Suprapubic skin (tissue), 4 donors: Measurements from ENCODE around the gene PCNT. TPM values are rescaled to one million over a fixed set of nuclear protein-coding genes. Genes with fewer than 3 reads are reported as not detected.

Source experiments
- DNase-seq, 2 donors: peaks; one replicate each; pipeline ENCODE4 v3.0.0-alpha.2; 2019; ENCODE audit warnings: low spot score in 2 of 2
- H3K27ac ChIP-seq: fragments of 200-600 bp; sonication (generic); one replicate; pipeline ENCODE4 v1.5.1; 2019
- H3K27me3 ChIP-seq: fragments of 200-600 bp; sonication (generic); one replicate; pipeline ENCODE4 v1.5.1; 2019
- H3K36me3 ChIP-seq: fragments of 200-600 bp; sonication (generic); one replicate; pipeline ENCODE4 v1.5.1; 2019
- H3K4me1 ChIP-seq: fragments of 200-600 bp; sonication (generic); one replicate; pipeline ENCODE4 v1.5.1; 2019
- H3K4me3 ChIP-seq: fragments of 200-600 bp; sonication (generic); one replicate; pipeline ENCODE4 v1.5.1; 2019; ENCODE audit warnings: mild to moderate bottlenecking
- H3K9me3 ChIP-seq: fragments of 200-600 bp; sonication (generic); one replicate; pipeline ENCODE4 v1.5.1; 2019
- CTCF ChIP-seq, 2 donors: fragments of 200-600 bp in 1 of 2; fragments of 450-650 bp in 1 of 2; sonication (generic) in 1 of 2; IDR thresholded peaks; one replicate each; pipeline ENCODE4 v1.5.1; 2016 to 2019; ENCODE audit warnings: antibody characterized with exemption in 2 of 2, mild to moderate bottlenecking in 1 of 2, moderate library complexity in 1 of 2
- EP300 ChIP-seq: sonication (generic); formaldehyde crosslinking; IDR thresholded peaks from one replicate; pipeline ENCODE4 v1.6.1; 2017; ENCODE audit warnings: antibody characterized with exemption
- POLR2A ChIP-seq, 2 donors: fragments of 450-650 bp; IDR thresholded peaks; one replicate each; pipeline ENCODE4 v1.6.1; 2017; ENCODE audit warnings: antibody characterized with exemption in 2 of 2, mild to moderate bottlenecking in 2 of 2, moderate library complexity in 2 of 2
- POLR2AphosphoS5 ChIP-seq, 3 donors: sonication (generic); formaldehyde crosslinking; IDR thresholded peaks; one replicate each; pipeline ENCODE4 v1.6.1; 2017; ENCODE audit warnings: antibody characterized with exemption in 3 of 3
- whole genome bisulfite sequencing: methylation state at CpG from one replicate; pipeline ENCODE4 v1.1.5; 2018; 5-methylcytosine and 5-hydroxymethylcytosine counted together
- total RNA-seq, 4 donors: library from RNA; depleted of rRNA; stranded (reverse); fragments of >200 nt; gene quantifications; one replicate each; pipeline ENCODE4 v1.1.0, GENCODE V29; 2016

PCNT gene
- total RNA-seq, 4 donors from 2014 or later, result 27.4 to 65.2 (median 47.0) TPM

GRCh38 chr21:46406001-46406400, 82.0 kb downstream of the PCNT start:
- H3K4me3 ChIP-seq, result no peak overlapping the region
- no peak overlapping the region for H3K27ac ChIP-seq
- no peak for DNase-seq
- H3K9me3 ChIP-seq, result no peaks in the 10 kb centered on the region
- TF ChIP-seq CTCF (IDR thresholded peaks at IDR 0.05) (no peak), POLR2AphosphoS5 (IDR thresholded peaks at IDR 0.05) (no peak), POLR2A (IDR thresholded peaks at IDR 0.05) (no peak), EP300 (no peak)
- no peaks in the 10 kb centered on the region for H3K27me3 ChIP-seq
- H3K4me1 ChIP-seq, result no peaks in the 10 kb centered on the region
- WGBS, result 88% methylated on average over 8 of the region's 8 CpGs
- peaks cover 51% of the 10 kb centered on the region for H3K36me3 ChIP-seq

- Histone ChIP-seq H3K4me1 (no peaks in the 10 kb centered on the region), H3K9me3 (no peaks in the 10 kb centered on the region), H3K36me3 (peaks cover 46% of the 10 kb centered on the region), H3K27me3 (no peaks in the 10 kb centered on the region), H3K4me3 (no peak overlapping the region), H3K27ac (no peak overlapping the region)
- no peak for DNase-seq
- TF ChIP-seq CTCF (IDR thresholded peaks at IDR 0.05) (no peak), EP300 (no peak), POLR2AphosphoS5 (IDR thresholded peaks at IDR 0.05) (no peak), POLR2A (IDR thresholded peaks at IDR 0.05) (no peak)
- 96% methylated on average over 32 of the region's 32 CpGs for WGBS
Observed at GRCh38 chr21:46409641-46410406, 85.9 kb downstream of the PCNT start.

- Histone ChIP-seq H3K36me3 (peaks cover 43% of the 10 kb centered on the region), H3K4me1 (no peaks in the 10 kb centered on the region), H3K27ac (no peak overlapping the region), H3K27me3 (no peaks in the 10 kb centered on the region), H3K9me3 (no peaks in the 10 kb centered on the region), H3K4me3 (no peak overlapping the region)
- DNase-seq, result no peak
- 99% methylated on average over 9 of the region's 9 CpGs for WGBS
- TF ChIP-seq CTCF (IDR thresholded peaks at IDR 0.05), result no peak
- no peak for TF ChIP-seq EP300
- no peak for TF ChIP-seq POLR2A (IDR thresholded peaks at IDR 0.05)
- no peak for TF ChIP-seq POLR2AphosphoS5 (IDR thresholded peaks at IDR 0.05)
Observed at GRCh38 chr21:46410516-46410915, 86.6 kb downstream of the PCNT start.

GRCh38 chr21:46411236-46411635, 87.3 kb downstream of the PCNT start:
- Histone ChIP-seq H3K9me3 (no peaks in the 10 kb centered on the region), H3K4me1 (no peaks in the 10 kb centered on the region), H3K27ac (no peak overlapping the region), H3K27me3 (no peaks in the 10 kb centered on the region), H3K36me3 (peaks cover 45% of the 10 kb centered on the region), H3K4me3 (no peak overlapping the region)
- TF ChIP-seq POLR2AphosphoS5 (IDR thresholded peaks at IDR 0.05) (no peak), EP300 (no peak), POLR2A (IDR thresholded peaks at IDR 0.05) (no peak), CTCF (IDR thresholded peaks at IDR 0.05) (no peak)
- DNase-seq, result no peak
- WGBS, result 93% methylated on average over 17 of the region's 17 CpGs

GRCh38 chr21:46411691-46412090, 87.7 kb downstream of the PCNT start:
- DNase-seq, result no peak
- no peaks in the 10 kb centered on the region for H3K9me3 ChIP-seq
- no peak overlapping the region for H3K4me3 ChIP-seq
- H3K36me3 ChIP-seq, result peaks cover 50% of the 10 kb centered on the region
- no peaks in the 10 kb centered on the region for H3K4me1 ChIP-seq
- WGBS, result 94% methylated on average over 20 of the region's 31 CpGs
- H3K27me3 ChIP-seq, result no peaks in the 10 kb centered on the region
- no peak for TF ChIP-seq EP300
- no peak for TF ChIP-seq POLR2AphosphoS5 (IDR thresholded peaks at IDR 0.05)
- no peak for TF ChIP-seq POLR2A (IDR thresholded peaks at IDR 0.05)
- TF ChIP-seq CTCF (IDR thresholded peaks at IDR 0.05), result no peak
- H3K27ac ChIP-seq, result no peak overlapping the region
